BJ (cell line): Measurements from ENCODE around the gene UNC119B. TPM values are rescaled to one million over a fixed set of nuclear protein-coding genes. Genes with fewer than 3 reads are reported as not detected.
A peak's percentile ranks its signal among the peaks of the same experiment; 100 is the strongest.

Experiments used
- CTCF ChIA-PET: fragments of 350-600 bp; formaldehyde crosslinking; extraction: SDS; loops from one replicate; lab custom pipeline; 2021; ENCODE audit warnings: antibody characterized with exemption, inconsistent platforms; lab: Yijun Ruan, JAX
- POLR2A ChIA-PET: fragments of 300-600 bp; sonication (Branson Sonifier 250); formaldehyde crosslinking; extraction: SDS; loops from one replicate; lab custom pipeline; 2021; ENCODE audit warnings: antibody characterized with exemption; lab: Charles Lee
- DNase-seq: peaks from one replicate; pipeline ENCODE4 v3.0.0-alpha.2; 2011; ENCODE audit warnings: low read depth
- H3K27me3 ChIP-seq: 2 replicates; pipeline ENCODE4 v1.6.0; 2011; ENCODE audit warnings: low read length; ENCODE audit not compliant: control insufficient read depth, insufficient read depth
- H3K36me3 ChIP-seq: 2 replicates; pipeline ENCODE4 v1.5.1; 2011; ENCODE audit warnings: low read length; ENCODE audit not compliant: control insufficient read depth, insufficient read depth
- H3K4me3 ChIP-seq: 2 replicates; pipeline ENCODE4 v1.5.1; 2011; ENCODE audit warnings: low read depth, mild to moderate bottlenecking, control low read depth, low read length
- CTCF ChIP-seq: IDR thresholded peaks from 2 replicates; pipeline ENCODE4 v1.5.1; 2011; ENCODE audit warnings: low read depth, mild to moderate bottlenecking, control low read depth, inconsistent platforms, low read length, moderate library complexity; ENCODE audit not compliant: insufficient read depth
- polyA minus RNA-seq: library from RNA; depleted of rRNA, polyadenylated mRNA; stranded (reverse); fragments of >200 nt; gene quantifications from 2 replicates; pipeline ENCODE4 v1.2.3, GENCODE V29; 2011; rRNA and poly(A)+ RNA removed
- polyA plus RNA-seq: library from polyadenylated mRNA; depleted of rRNA; stranded (reverse); fragments of >200 nt; gene quantifications from 2 replicates; pipeline ENCODE4 v1.2.3, GENCODE V29; 2011; rRNA removed

UNC119B gene
- polyA plus RNA-seq (32.0 and 37.0 TPM in 2 replicates), polyA minus RNA-seq (21.9 and 31.2 TPM in 2 replicates)

GRCh38 chr12:120710031-120710804, at the start of gene UNC119B:
UNC119B (plus strand) TSS chr12:120710458; CDS start chr12:120710475, 17 bp downstream.
- DNase-seq, result no peak
- ChIA-PET POLR2A (no interaction called here), CTCF (interaction anchor here (0.7 to 2.5 kb wide), 11 partner anchors 10 to 127 kb away, joined by 3 to 16 read pairs (median 6); no protein-coding TSS in a partner anchor)
- Histone ChIP-seq H3K36me3 (peaks cover 4% of the 10 kb centered on the region; the same call in 1 of the 2 replicates), H3K27me3 (no peaks in the 10 kb centered on the region), H3K4me3 (peak within 1 kb of the TSS; percentile 81)
- TF ChIP-seq CTCF, result no peak

DNA sequence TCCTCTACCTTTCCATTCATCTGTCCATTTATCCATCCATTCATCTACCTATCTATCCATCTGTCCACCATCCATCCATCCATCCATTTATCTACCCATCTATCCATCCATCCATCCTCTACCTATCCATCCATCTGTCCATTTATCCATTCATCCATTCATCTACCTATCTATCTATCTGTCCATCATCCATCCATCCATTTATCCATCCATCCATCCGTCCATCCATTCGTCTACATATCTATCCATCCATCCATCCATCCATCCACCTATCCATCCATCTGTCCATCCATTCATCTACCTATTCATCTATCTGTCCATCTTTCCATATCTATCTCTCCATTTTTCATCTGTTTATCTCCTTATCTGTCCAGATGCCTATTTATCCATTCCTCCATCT, 48.8 kb upstream of the UNC119B start:
- peaks cover 1% of the 10 kb centered on the region for H3K27me3 ChIP-seq
- no peak for DNase-seq
- CTCF ChIA-PET, result no interaction called here
- H3K4me3 ChIP-seq, result no peak overlapping the region
- POLR2A ChIA-PET, result no interaction called here
- no peak for TF ChIP-seq CTCF
- no peaks in the 10 kb centered on the region for H3K36me3 ChIP-seq

DNA sequence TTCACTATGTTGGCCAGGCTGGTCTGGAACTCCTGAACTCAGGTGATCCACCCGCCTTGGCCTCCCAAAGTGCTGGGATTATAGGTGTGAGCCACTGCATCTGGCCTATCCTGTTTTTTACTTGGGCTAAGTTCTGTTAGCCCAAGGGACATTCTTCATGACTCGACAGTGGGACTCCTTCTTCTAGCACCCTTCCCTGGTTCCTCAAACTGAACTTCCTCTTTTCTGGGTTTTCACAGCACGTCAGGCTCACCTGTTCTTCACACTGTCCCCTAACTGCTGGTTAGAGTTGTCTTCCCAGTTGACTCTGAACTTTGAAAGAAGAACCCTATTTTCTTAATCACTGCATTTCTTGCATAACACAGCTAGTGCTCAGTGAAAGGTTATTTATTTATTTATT, 47.4 kb upstream of the UNC119B start:
- POLR2A ChIA-PET, result no interaction called here

GRCh38 chr12:120663741-120664140, 46.5 kb upstream of the UNC119B start:
- Histone ChIP-seq H3K27me3 (peaks cover 6% of the 10 kb centered on the region; the same call in 1 of the 2 replicates), H3K36me3 (no peaks in the 10 kb centered on the region), H3K4me3 (no peak overlapping the region)
- no peak for TF ChIP-seq CTCF
- ChIA-PET CTCF (interaction anchor here (1.2 kb wide), 1 partner anchor 16 kb away, joined by 4 read pairs; no protein-coding TSS in a partner anchor), POLR2A (no interaction called here)
- DNase-seq, result no peak

More for the DNA sequence above, 47.4 kb upstream of the UNC119B start:
- Histone ChIP-seq H3K27me3 (peaks cover 2% of the 10 kb centered on the region), H3K4me3 (no peak overlapping the region), H3K36me3 (no peaks in the 10 kb centered on the region)
- CTCF ChIA-PET, result interaction anchor here (0.8 to 1.2 kb wide), 2 partner anchors 15 to 16 kb away, joined by 3 to 4 read pairs; no protein-coding TSS in a partner anchor
- DNase-seq, result no peak
- no peak for TF ChIP-seq CTCF
